H1 (cell line): ENCODE measurements around the gene AVP.

Source experiments
- EP300 ChIP-seq, 2 experiments: IDR thresholded peaks; 1 replicate in 1 of 2; 2 replicates in 1 of 2; pipeline ENCODE4 v1.6.1; 2011 to 2012; ENCODE audit warnings: low read depth in 2 of 2, low read length in 2 of 2, mild to moderate bottlenecking in 2 of 2, borderline replicate concordance in 1 of 2, inconsistent platforms in 1 of 2, moderate library complexity in 1 of 2
- POLR2A ChIP-seq, 2 experiments: IDR thresholded peaks; 1 replicate in 1 of 2; 2 replicates in 1 of 2; pipeline ENCODE4 v1.6.1; 2011; ENCODE audit warnings: low read depth in 2 of 2, low read length in 2 of 2, mild to moderate bottlenecking in 2 of 2; ENCODE audit errors: control extremely low read depth in 1 of 2

- no peak for TF ChIP-seq EP300 (IDR thresholded peaks at IDR 0.05; ENCODE audit: borderline replicate concordance in 1 of 2, low read depth in 2 of 2, low read length in 2 of 2)
- TF ChIP-seq POLR2A (IDR thresholded peaks at IDR 0.05; ENCODE audit: control extremely low read depth in 1 of 2, low read depth in 2 of 2, low read length in 2 of 2), result no peak
Measured at GRCh38 chr20:3094848-3095629, 10.5 kb upstream of the AVP start.
